ENCODE results near the gene HNRNPA3. TPM values are rescaled to one million over a fixed set of nuclear protein-coding genes. Genes with fewer than 3 reads are reported as not detected.
A peak's percentile ranks its signal among the peaks of the same experiment; 100 is the strongest.

The HNRNPA3 gene
- total RNA-seq, 1 donor from 2014 or later: 107 TPM

- no peak overlapping the region for H3K27ac ChIP-seq
- peaks cover 8% of the 10 kb centered on the region for H4K20me1 ChIP-seq (ENCODE audit: low read depth)
- peaks cover 36% of the 10 kb centered on the region for H3K4me1 Mint-ChIP-seq
- H3K9me3 ChIP-seq (ENCODE audit: low read depth): no peaks in the 10 kb centered on the region
- no peak overlapping the region for H3K4me2 ChIP-seq
- no peak overlapping the region for H3K4me3 Mint-ChIP-seq
- H3K36me3 ChIP-seq: no peaks in the 10 kb centered on the region
- H3K27me3 ChIP-seq: no peaks in the 10 kb centered on the region
- H3K4me1 ChIP-seq: peaks cover 12% of the 10 kb centered on the region
- peak overlapping the region; percentile 2 for H3K27ac Mint-ChIP-seq
- TF ChIP-seq EZH2phosphoT487 (IDR thresholded peaks at IDR 0.05) (no peak), EZH2 (IDR thresholded peaks at IDR 0.05) (no peak)
- TF ChIP-seq, protein P1, sequence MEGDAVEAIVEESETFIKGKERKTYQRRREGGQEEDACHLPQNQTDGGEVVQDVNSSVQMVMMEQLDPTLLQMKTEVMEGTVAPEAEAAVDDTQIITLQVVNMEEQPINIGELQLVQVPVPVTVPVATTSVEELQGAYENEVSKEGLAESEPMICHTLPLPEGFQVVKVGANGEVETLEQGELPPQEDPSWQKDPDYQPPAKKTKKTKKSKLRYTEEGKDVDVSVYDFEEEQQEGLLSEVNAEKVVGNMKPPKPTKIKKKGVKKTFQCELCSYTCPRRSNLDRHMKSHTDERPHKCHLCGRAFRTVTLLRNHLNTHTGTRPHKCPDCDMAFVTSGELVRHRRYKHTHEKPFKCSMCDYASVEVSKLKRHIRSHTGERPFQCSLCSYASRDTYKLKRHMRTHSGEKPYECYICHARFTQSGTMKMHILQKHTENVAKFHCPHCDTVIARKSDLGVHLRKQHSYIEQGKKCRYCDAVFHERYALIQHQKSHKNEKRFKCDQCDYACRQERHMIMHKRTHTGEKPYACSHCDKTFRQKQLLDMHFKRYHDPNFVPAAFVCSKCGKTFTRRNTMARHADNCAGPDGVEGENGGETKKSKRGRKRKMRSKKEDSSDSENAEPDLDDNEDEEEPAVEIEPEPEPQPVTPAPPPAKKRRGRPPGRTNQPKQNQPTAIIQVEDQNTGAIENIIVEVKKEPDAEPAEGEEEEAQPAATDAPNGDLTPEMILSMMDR (IDR thresholded peaks at IDR 0.05): no peak
- no peak overlapping the region for H2AFZ ChIP-seq (replicated peaks)
- no peak for DNase-seq (ENCODE audit: low spot score)
- H3K4me3 ChIP-seq: no peak overlapping the region
- H3K9ac ChIP-seq: no peak overlapping the region
- H3K79me2 ChIP-seq (ENCODE audit: low read depth): peaks cover 95% of the 10 kb centered on the region
- no peaks in the 10 kb centered on the region for H3K27me3 Mint-ChIP-seq (ENCODE audit: insufficient read depth, low read depth)
- H3K36me3 Mint-ChIP-seq: peaks cover 5% of the 10 kb centered on the region
- peaks cover 6% of the 10 kb centered on the region for H3K9me3 Mint-ChIP-seq
- peaks cover 2% of the 10 kb centered on the region for H3F3A ChIP-seq (ENCODE audit: low read depth)
These were observed 29.8 kb downstream of the HNRNPA3 start for GRCh38 chr2:177242121-177242987.

DNA sequence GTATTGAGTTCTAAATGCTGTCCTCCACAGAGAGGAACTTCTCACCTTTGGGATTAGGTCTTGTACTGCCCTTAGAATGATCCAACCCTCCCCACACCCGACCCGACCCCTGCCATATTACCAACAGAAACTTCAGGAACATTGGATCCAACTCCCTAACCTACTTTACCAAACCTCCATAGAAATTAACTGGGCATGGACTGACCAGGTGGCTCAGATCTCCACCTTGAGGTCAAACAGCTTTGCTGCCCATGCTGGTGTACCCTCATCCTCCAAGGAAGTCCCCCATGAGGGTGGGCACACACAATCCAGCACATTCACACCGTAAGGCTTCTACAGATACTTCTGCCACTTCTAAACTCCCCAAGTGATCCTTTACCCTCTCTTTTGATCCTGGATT lies 30.5 kb downstream of the HNRNPA3 start:
- Histone ChIP-seq H3K27me3 (no peaks in the 10 kb centered on the region), H4K20me1 (ENCODE audit: low read depth) (peaks cover 8% of the 10 kb centered on the region), H3K79me2 (ENCODE audit: low read depth) (peaks cover 93% of the 10 kb centered on the region), H3F3A (ENCODE audit: low read depth) (peaks cover 2% of the 10 kb centered on the region), H3K9ac (no peak overlapping the region), H3K27ac (no peak overlapping the region), H3K36me3 (no peaks in the 10 kb centered on the region), H3K4me1 (peaks cover 12% of the 10 kb centered on the region), H2AFZ (replicated peaks) (no peak overlapping the region), H3K4me2 (no peak overlapping the region), H3K4me3 (no peak overlapping the region), H3K9me3 (ENCODE audit: low read depth) (no peaks in the 10 kb centered on the region)
- Mint-ChIP-seq H3K4me3 (peak overlapping the region; percentile 5), H3K27me3 (ENCODE audit: insufficient read depth, low read depth) (no peaks in the 10 kb centered on the region), H3K4me1 (peaks cover 36% of the 10 kb centered on the region), H3K27ac (no peak overlapping the region), H3K9me3 (peaks cover 6% of the 10 kb centered on the region), H3K36me3 (peaks cover 5% of the 10 kb centered on the region)
- DNase-seq (ENCODE audit: low spot score): no peak
- TF ChIP-seq EZH2phosphoT487 (IDR thresholded peaks at IDR 0.05): no peak
- no peak for TF ChIP-seq EZH2 (IDR thresholded peaks at IDR 0.05)
- TF ChIP-seq, protein P1 (IDR thresholded peaks at IDR 0.05): no peak

- Histone ChIP-seq H3K9ac (no peak overlapping the region), H4K20me1 (ENCODE audit: low read depth) (peaks cover 8% of the 10 kb centered on the region)
These were observed 30.9 kb downstream of the HNRNPA3 start for GRCh38 chr2:177243476-177243875.

More at GRCh38 chr2:177243476-177243875, 30.9 kb downstream of the HNRNPA3 start:
- H2AFZ ChIP-seq (replicated peaks): no peak overlapping the region
- H3K4me2 ChIP-seq: no peak overlapping the region
- no peak overlapping the region for H3K4me3 Mint-ChIP-seq
- H3K36me3 ChIP-seq: no peaks in the 10 kb centered on the region
- no peaks in the 10 kb centered on the region for H3K9me3 ChIP-seq (ENCODE audit: low read depth)
- H3K36me3 Mint-ChIP-seq: peaks cover 5% of the 10 kb centered on the region
- H3K4me3 ChIP-seq: no peak overlapping the region
- H3K27ac ChIP-seq: no peak overlapping the region
- no peak overlapping the region for H3K27ac Mint-ChIP-seq
- H3F3A ChIP-seq (ENCODE audit: low read depth): peaks cover 2% of the 10 kb centered on the region
- H3K79me2 ChIP-seq (ENCODE audit: low read depth): peaks cover 91% of the 10 kb centered on the region
- peaks cover 36% of the 10 kb centered on the region for H3K4me1 Mint-ChIP-seq
- no peak for DNase-seq (ENCODE audit: low spot score)
- TF ChIP-seq, protein P1 (IDR thresholded peaks at IDR 0.05): no peak
- TF ChIP-seq EZH2 (IDR thresholded peaks at IDR 0.05): no peak
- no peak for TF ChIP-seq EZH2phosphoT487 (IDR thresholded peaks at IDR 0.05)
- no peaks in the 10 kb centered on the region for H3K27me3 Mint-ChIP-seq (ENCODE audit: insufficient read depth, low read depth)
- no peaks in the 10 kb centered on the region for H3K27me3 ChIP-seq
- peaks cover 12% of the 10 kb centered on the region for H3K4me1 ChIP-seq
- H3K9me3 Mint-ChIP-seq: peaks cover 6% of the 10 kb centered on the region
